Testis (tissue), 3 donors: Measurements from ENCODE around the gene OBSCN. TPM values are rescaled to one million over a fixed set of nuclear protein-coding genes. Genes with fewer than 3 reads are reported as not detected.
A peak's percentile ranks its signal among the peaks of the same experiment; 100 is the strongest.

Experiments used
- DNase-seq: peaks from one replicate; pipeline ENCODE4 v3.0.0-alpha.2; 2019
- H3K27ac ChIP-seq, 2 donors: fragments of 200-600 bp; sonication (generic); one replicate each; pipeline ENCODE4 v1.5.1; 2019
- H3K27me3 ChIP-seq: fragments of 200-600 bp; sonication (generic); one replicate; pipeline ENCODE4 v1.5.1; 2019
- H3K36me3 ChIP-seq: fragments of 200-600 bp; sonication (generic); one replicate; pipeline ENCODE4 v1.5.1; 2017; ENCODE audit warnings: low read depth; ENCODE audit errors: missing control alignments
- H3K4me1 ChIP-seq: fragments of 200-600 bp; sonication (generic); one replicate; pipeline ENCODE4 v1.5.1; 2019
- H3K4me3 ChIP-seq, 2 donors: fragments of 200-600 bp; sonication (generic); one replicate each; pipeline ENCODE4 v1.5.1; 2017 to 2019
- H3K9me3 ChIP-seq: fragments of 200-600 bp; sonication (generic); one replicate; pipeline ENCODE4 v1.5.1; 2017
- CTCF ChIP-seq, 3 experiments: fragments of 450-650 bp in 2 of 3; fragments of 200-600 bp in 1 of 3; sonication (generic) in 1 of 3; IDR thresholded peaks; one replicate each; pipeline ENCODE4 v1.5.1; 2016 to 2019; ENCODE audit warnings: antibody characterized with exemption in 3 of 3, mild to moderate bottlenecking in 2 of 3, moderate library complexity in 1 of 3
- POLR2A ChIP-seq: fragments of 450-650 bp; IDR thresholded peaks from one replicate; pipeline ENCODE4 v1.6.1; 2017; ENCODE audit warnings: antibody characterized with exemption, mild to moderate bottlenecking, moderate library complexity
- WGBS, 2 donors: methylation state at CpG; one replicate each; pipeline ENCODE4 v1.1.5; 2018; 5-methylcytosine and 5-hydroxymethylcytosine counted together
- intact Hi-C: fragments of 100-400 bp; cut with DNase I; formaldehyde crosslinking; loops from one replicate; pipeline ENCODE4 v1.15.1; 2023; ENCODE audit warnings: low total_unique reads
- polyA plus RNA-seq: library from polyadenylated mRNA; stranded (reverse); fragments of 350-450 nt; fragmentation: Illumina TruSeq; extraction: RNeasy Lipid Tissue Mini Kit (QIAGEN cat#74804); gene quantifications from one replicate; pipeline ENCODE4 v1.2.3, GENCODE V29; 2014; ENCODE audit warnings: low read depth, low replicate concordance; ENCODE audit not compliant: insufficient read depth
- total RNA-seq, 2 donors: library from RNA; depleted of rRNA; stranded (reverse); fragments of >200 nt; gene quantifications; one replicate each; pipeline ENCODE4 v1.2.3, GENCODE V29; 2016

Gene OBSCN
- total and polyA plus RNA-seq, 3 donors from 2014 or later: 8.3 to 30.0 (median 28.6) TPM

DNA sequence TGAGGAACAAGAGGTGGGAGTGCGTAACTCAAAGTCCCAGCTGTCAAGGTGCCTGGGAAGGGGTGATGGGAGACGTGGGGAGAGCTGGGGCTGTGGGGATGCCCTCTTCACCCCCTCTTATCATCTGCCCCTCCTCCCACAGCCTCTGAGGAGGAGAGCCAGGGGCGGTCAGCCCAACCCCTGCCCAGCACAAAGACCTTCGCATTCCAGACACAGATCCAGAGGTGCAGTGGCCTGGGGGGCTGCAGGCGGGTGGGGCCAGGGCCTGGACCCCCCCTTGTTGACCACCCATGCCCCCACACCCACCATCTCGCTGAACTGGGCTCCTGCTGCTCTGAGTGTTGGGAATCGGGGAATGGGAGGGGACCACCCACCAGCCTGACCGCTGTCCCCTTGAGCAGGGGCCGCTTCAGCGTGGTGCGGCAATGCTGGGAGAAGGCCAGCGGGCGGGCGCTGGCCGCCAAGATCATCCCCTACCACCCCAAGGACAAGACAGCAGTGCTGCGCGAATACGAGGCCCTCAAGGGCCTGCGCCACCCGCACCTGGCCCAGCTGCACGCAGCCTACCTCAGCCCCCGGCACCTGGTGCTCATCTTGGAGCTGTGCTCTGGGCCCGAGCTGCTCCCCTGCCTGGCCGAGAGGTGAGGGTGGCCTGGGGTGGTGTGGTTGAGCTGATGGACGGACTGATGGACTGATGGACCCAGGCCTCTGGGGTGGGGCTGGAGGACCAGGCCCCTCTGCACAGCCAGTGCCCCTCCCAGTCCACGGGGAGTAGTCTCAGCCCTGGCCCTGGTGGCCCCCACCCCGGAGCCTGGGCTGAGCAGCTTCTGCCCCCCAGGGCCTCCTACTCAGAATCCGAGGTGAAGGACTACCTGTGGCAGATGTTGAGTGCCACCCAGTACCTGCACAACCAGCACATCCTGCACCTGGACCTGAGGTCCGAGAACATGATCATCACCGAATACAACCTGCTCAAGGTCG lies 169.1 kb downstream of the OBSCN start:
- Histone ChIP-seq H3K4me1 (peaks cover 24% of the 10 kb centered on the region), H3K4me3 (no peak overlapping the region), H3K27me3 (no peaks in the 10 kb centered on the region), H3K27ac (no peak overlapping the region), H3K9me3 (no peaks in the 10 kb centered on the region), H3K36me3 (no peaks in the 10 kb centered on the region)
- TF ChIP-seq CTCF (IDR thresholded peaks at IDR 0.05) (no peak), POLR2A (no peak)
- intact Hi-C loops: no loop called here
- 94 to 95% methylated on average over 13 to 31 of the region's 31 CpGs for whole genome bisulfite sequencing, 2 donors
- DNase-seq: no peak

GRCh38 chr1:228377664-228378089 lies 169.8 kb downstream of the OBSCN start:
- Histone ChIP-seq H3K36me3 (no peaks in the 10 kb centered on the region), H3K9me3 (no peaks in the 10 kb centered on the region), H3K27me3 (no peaks in the 10 kb centered on the region), H3K4me3 (no peak overlapping the region), H3K4me1 (peaks cover 18% of the 10 kb centered on the region), H3K27ac (peak overlapping the region in 1 of 2 donors; percentile 62)
- no peak for DNase-seq
- 58 to 80% methylated on average over 1 to 5 of the region's 5 CpGs for WGBS, 2 donors
- intact Hi-C loops: no loop called here
- TF ChIP-seq POLR2A: no peak
- no peak for TF ChIP-seq CTCF (IDR thresholded peaks at IDR 0.05)

DNA sequence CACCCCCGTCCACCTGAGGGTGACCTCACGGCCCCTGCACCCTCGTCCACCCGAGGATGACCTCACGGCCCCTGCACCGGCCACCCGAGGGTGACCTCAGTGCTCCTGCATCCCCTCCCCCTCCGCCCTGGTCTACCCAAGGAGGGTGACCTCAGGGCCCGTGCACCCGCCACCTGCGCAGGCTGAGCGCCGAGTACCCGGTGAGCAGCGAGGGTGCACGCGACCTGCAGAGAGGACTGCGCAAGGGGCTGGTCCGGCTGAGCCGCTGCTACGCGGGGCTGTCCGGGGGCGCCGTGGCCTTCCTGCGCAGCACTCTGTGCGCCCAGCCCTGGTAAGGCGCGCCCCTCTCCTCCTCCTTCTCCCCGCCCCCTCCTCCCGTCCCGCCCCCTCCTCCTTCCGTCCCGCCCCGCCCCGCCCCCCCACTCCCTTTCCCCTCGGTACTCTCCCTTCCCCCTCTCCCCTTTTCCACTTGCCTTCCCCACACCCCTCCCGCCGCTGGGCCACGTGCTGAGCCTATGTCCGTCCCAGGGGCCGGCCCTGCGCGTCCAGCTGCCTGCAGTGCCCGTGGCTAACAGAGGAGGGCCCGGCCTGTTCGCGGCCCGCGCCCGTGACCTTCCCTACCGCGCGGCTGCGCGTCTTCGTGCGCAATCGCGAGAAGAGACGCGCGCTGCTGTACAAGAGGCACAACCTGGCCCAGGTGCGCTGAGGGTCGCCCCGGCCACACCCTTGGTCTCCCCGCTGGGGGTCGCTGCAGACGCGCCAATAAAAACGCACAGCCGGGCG lies 170.4 kb downstream of the OBSCN start:
- TF ChIP-seq CTCF (IDR thresholded peaks at IDR 0.05) (peak; percentile 61 to 70 (median 63)), POLR2A (no peak)
- DNase-seq: peak; percentile 81
- H3K27me3 ChIP-seq: no peaks in the 10 kb centered on the region
- intact Hi-C loops: no loop called here
- 4 to 11% methylated on average over 37 to 60 of the region's 73 CpGs for WGBS, 2 donors
- peaks cover 18% of the 10 kb centered on the region for H3K4me1 ChIP-seq
- H3K36me3 ChIP-seq: no peaks in the 10 kb centered on the region
- H3K9me3 ChIP-seq: no peaks in the 10 kb centered on the region
- H3K4me3 ChIP-seq: peak overlapping the region; percentile 54 to 68
- peak overlapping the region; percentile 62 to 75 for H3K27ac ChIP-seq

DNA sequence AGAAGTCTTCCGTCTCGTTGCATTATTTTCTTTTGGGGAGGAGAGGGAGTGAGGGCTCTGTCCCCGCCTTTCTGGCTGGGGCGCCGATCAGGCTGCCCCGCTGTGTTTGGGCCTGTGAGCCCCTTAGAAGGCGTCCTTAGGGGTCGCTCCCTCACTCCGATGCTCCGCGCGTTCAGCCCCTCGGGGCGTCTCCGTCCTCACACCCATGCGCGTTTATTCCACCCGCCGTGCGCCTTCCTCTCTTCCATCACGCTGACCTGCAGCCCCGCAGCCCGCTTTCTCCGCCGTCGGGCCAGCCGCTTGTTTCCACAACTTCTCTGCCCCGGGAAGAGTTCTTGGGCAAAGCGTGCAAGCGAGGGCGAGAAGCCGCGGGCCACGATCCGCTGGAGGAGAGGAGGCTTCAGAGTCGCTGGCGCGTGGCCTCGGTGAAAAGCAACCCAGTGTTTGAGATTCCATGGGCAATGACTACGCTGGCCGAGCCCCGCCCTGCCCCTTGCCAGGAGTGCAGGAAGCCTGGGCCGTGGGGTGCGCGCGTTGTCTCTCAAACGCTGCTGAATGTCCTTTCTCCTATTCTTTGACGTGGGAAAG lies 171.1 kb downstream of the OBSCN start:
- Histone ChIP-seq H3K36me3 (no peaks in the 10 kb centered on the region), H3K4me1 (peaks cover 12% of the 10 kb centered on the region), H3K27ac (peak overlapping the region; percentile 62 to 75), H3K4me3 (peak overlapping the region; percentile 54 to 68), H3K9me3 (no peaks in the 10 kb centered on the region), H3K27me3 (no peaks in the 10 kb centered on the region)
- intact Hi-C loops: no loop called here
- TF ChIP-seq POLR2A: no peak
- no peak for TF ChIP-seq CTCF (IDR thresholded peaks at IDR 0.05)
- 4 to 5% methylated on average over 46 to 47 of the region's 48 CpGs for WGBS, 2 donors
- DNase-seq: peak; percentile 32
